GM10266 (cell line): ENCODE results near the gene MIA2.
"Not testable (repeated sequence)": the region's sequence is repeated elsewhere in the genome, so short reads cannot be mapped to it uniquely, and the experiment has no call there.

ENCODE experiments used
- DNase-seq: peaks from one replicate; pipeline ENCODE4 v3.0.0; 2012; ENCODE audit errors: extremely low spot score
- TF ChIP-seq, protein P1 (sequence below): IDR thresholded peaks from 2 replicates; pipeline ENCODE4 v1.5.1; 2012; ENCODE audit warnings: mild to moderate bottlenecking, low read depth; ENCODE audit not compliant: control insufficient read depth, insufficient read depth; ENCODE audit errors: missing control alignments

MIA2 gene

DNA sequence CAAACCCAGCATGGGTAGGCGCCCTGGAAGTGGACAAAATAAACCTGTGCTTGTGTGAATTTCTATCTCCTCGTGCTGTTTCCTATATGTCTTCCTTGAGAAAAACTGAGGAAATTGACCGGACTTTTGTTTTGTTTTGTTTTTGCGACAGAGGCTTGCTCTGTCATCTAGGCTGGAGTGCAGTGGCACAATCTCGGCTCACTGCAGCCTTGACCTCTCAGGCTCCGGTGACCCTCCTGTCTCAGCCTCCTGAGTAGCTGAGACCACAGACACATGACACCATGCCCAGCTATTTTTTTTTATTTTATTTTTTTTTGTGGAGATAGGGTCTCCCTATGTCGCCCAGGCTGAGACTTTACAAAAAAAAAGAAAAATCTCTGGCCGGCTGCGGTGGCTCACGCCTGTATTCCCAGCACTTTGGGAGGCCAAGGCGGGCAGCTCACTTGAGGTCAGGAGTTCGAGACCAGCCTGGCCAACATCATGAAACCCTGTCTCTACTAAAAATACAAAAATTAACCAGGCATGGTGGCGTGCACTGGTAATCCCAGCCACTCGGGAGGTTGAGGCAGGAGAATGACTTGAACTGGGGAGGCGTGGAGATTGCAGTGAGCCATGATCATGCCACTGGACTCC, 22.5 kb upstream of the MIA2 start:
- no peak for DNase-seq
- TF ChIP-seq, protein P1, sequence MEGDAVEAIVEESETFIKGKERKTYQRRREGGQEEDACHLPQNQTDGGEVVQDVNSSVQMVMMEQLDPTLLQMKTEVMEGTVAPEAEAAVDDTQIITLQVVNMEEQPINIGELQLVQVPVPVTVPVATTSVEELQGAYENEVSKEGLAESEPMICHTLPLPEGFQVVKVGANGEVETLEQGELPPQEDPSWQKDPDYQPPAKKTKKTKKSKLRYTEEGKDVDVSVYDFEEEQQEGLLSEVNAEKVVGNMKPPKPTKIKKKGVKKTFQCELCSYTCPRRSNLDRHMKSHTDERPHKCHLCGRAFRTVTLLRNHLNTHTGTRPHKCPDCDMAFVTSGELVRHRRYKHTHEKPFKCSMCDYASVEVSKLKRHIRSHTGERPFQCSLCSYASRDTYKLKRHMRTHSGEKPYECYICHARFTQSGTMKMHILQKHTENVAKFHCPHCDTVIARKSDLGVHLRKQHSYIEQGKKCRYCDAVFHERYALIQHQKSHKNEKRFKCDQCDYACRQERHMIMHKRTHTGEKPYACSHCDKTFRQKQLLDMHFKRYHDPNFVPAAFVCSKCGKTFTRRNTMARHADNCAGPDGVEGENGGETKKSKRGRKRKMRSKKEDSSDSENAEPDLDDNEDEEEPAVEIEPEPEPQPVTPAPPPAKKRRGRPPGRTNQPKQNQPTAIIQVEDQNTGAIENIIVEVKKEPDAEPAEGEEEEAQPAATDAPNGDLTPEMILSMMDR = no peak

DNA sequence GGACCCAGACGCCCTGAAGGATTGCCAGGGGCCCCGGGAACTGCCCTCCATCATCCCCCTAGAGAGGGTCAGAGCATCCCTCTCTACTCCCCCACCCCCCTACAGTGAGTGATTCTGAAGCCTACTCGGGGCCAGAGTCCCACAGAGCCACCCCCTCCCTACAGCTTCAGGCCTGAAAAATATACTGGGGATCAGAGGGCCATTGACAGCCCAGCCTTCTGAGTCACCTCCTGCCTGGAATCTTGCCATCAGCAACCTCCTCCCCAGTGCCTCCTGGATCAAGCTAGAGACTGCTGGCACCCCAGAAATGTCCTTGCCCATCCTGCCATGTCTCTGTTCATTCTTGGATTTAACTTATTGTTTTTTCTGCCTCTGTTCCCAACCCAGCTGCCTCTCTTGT, 21.7 kb upstream of the MIA2 start:
- DNase-seq = no peak
- TF ChIP-seq, protein P1 = no peak

DNA sequence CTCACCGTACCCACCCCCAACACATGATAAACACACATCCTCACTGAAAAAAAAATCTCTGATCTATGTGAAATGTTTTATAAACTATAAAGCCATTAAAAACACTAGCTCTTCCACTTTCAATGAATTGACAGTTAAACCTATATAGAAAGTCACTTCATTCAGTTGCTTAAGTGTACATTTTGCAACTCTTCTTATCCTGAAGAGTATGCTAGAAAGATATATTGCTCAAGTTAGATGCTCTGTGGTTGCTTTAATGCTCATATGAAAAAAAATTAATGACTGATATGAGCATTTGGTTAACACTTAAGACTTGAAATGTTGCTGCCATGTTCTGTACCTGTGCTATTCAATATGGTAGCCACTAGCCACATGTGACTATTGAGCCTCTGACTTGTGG, 21.0 kb upstream of the MIA2 start:
- no peak for DNase-seq
- TF ChIP-seq, protein P1 = no peak

DNA sequence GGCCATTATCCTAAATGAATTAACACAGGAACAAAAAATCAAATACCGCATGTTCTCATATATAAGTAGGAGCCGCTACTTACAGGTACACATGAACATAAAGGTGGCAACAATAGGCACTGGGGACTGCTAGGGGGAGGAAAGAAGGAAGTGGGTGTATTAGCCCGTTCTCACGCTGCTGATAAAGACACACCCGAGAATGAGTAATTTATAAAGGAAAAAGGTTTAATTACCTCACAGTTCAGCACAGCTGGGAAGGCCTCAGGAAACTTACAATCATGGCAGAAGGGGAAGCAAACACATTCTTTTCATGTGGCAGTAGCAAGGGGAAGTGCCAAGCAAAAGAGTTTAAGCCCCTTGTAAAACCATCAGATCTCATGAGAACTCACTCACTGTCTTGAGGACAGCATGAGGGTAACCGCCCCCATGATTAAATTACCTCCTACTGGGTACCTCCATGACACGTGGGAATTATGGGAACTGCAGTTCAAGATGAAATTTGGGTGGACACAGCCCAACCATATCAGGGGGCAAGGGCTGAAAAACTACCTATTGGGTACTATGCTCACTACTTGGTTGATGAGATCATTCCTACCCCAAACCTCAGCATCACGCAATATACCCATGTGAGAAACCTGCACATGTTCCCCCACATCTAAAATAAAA, 16.4 kb upstream of the MIA2 start:
- DNase-seq = no peak
- TF ChIP-seq, protein P1 = no peak

DNA sequence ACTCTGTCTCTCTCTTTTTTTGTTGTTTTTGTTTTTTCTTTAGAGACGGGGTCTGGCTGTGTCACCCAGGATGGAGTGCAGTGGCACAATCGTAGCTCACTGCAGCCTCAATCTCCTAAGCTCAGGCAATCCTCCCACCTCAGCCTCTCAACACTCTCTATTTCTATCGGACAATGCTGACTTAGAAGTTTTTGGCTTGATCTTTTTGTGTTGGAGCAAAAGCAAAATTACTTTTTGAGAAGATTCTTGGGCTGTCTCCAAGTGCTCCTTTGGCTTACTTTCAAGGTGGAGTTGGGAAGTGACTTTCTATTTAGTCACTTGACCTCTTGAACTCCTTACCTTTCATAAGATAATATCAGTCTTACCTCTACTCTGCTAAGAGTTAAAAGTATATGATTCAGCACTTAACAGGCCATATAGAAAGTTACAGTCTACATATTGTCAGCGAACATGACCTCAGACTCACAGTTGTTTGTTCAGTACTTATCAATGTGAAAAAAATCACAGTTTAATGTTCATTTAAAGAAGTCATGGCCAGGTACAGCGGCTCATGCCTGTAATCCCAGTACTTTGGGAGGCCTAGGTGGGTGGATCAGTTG, 15.4 kb upstream of the MIA2 start:
- TF ChIP-seq, protein P1 = no peak
- no peak for DNase-seq

DNA sequence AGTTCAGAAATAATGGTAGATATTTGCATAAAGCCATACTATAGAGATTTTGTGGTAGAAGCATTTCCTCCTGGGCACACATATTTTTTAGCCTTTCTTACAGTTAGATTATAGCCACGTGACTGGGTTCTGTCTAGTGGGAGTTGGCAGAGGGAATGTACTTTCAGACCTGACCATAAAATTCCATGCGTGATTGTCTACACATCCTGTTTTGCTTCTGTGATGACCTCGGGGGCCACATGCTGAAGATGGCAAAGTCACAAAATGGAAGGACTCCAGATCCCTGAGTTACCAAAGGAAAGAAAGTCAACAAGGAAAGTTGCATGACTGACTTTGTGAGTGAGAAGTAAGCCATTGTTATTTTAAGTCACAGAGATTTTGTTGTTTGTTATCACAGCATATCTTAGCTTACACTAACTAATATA, 14.6 kb upstream of the MIA2 start:
- no peak for DNase-seq
- TF ChIP-seq, protein P1 = no peak

DNA sequence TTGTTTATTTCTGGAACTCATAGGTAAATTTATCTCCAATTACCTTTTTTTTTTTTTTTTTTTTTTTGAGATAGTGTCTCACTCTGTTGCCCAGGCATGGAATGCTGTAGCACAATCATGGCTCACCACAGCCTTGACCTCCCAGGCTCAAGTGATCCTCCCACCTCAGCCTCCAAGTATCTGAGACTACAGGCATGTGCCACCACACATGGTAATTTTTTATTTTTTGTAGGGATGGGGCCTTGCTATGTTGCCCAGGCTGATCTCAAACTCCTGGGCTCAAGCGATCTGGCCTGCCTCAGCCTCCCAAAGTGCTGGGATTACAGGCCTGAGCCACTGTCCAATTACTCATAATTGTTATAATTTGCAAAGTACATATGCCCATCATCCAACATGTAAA, 13.2 kb upstream of the MIA2 start:
- not testable (repeated sequence) for DNase-seq
